ENCODE measurements around the gene KCNC3. TPM values are rescaled to one million over a fixed set of nuclear protein-coding genes. Genes with fewer than 3 reads are reported as not detected.

KCNC3 gene
- total and polyA plus RNA-seq, 2 of the 13 experiments (the other 11 are each of a cell fraction or from before 2014, with no cell fraction given) = 0.29 to 1.7 TPM

DNA sequence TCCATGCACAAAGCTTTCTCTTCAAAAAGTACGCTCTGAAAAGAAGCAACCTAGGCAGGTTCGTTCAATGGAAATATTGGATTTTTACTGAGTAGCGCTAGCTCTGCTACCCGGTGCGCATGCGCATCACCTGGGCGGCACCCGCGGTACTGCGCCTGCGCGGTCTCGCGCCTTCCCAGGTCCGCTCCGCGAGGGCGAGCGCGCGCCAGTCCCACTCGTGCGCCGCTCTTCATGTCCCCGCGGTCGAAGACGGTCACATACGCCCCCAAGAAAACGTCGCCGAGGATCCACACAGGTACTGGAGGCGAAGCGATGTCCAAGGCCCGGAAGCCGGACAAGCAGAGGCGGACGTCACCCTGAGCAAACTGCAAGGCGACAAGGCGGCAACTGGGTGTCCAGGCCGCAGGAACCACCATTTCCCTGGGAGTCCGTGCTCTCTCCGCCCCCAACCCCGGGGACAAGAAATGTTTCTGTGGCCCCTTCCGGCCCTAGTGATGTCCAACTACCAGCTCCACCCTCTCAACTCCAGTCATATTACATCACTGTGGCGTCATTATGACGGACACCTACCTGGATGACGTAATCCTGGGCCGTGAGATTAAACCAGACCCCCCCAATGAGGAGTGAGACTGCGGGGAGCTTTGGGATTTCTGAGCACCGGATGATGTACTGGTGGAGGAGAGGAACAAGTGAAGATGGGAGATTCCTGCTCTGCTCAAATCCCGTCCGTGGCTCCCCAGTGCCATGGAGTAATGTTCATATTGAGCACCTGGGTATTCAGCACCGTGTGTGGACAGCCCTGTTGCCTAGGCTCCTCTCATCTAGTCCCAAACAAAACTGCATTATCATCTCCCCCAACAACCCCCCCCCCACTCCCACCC, 4.8 kb upstream of the KCNC3 start (continued):
- TF ChIP-seq, protein P1, sequence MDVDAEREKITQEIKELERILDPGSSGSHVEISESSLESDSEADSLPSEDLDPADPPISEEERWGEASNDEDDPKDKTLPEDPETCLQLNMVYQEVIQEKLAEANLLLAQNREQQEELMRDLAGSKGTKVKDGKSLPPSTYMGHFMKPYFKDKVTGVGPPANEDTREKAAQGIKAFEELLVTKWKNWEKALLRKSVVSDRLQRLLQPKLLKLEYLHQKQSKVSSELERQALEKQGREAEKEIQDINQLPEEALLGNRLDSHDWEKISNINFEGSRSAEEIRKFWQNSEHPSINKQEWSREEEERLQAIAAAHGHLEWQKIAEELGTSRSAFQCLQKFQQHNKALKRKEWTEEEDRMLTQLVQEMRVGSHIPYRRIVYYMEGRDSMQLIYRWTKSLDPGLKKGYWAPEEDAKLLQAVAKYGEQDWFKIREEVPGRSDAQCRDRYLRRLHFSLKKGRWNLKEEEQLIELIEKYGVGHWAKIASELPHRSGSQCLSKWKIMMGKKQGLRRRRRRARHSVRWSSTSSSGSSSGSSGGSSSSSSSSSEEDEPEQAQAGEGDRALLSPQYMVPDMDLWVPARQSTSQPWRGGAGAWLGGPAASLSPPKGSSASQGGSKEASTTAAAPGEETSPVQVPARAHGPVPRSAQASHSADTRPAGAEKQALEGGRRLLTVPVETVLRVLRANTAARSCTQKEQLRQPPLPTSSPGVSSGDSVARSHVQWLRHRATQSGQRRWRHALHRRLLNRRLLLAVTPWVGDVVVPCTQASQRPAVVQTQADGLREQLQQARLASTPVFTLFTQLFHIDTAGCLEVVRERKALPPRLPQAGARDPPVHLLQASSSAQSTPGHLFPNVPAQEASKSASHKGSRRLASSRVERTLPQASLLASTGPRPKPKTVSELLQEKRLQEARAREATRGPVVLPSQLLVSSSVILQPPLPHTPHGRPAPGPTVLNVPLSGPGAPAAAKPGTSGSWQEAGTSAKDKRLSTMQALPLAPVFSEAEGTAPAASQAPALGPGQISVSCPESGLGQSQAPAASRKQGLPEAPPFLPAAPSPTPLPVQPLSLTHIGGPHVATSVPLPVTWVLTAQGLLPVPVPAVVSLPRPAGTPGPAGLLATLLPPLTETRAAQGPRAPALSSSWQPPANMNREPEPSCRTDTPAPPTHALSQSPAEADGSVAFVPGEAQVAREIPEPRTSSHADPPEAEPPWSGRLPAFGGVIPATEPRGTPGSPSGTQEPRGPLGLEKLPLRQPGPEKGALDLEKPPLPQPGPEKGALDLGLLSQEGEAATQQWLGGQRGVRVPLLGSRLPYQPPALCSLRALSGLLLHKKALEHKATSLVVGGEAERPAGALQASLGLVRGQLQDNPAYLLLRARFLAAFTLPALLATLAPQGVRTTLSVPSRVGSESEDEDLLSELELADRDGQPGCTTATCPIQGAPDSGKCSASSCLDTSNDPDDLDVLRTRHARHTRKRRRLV (CRISPR knock-in tag; IDR thresholded peaks at IDR 0.05) = peak; percentile 70; the same call in 1 of the 2 replicates
- TF ChIP-seq, protein P2, sequence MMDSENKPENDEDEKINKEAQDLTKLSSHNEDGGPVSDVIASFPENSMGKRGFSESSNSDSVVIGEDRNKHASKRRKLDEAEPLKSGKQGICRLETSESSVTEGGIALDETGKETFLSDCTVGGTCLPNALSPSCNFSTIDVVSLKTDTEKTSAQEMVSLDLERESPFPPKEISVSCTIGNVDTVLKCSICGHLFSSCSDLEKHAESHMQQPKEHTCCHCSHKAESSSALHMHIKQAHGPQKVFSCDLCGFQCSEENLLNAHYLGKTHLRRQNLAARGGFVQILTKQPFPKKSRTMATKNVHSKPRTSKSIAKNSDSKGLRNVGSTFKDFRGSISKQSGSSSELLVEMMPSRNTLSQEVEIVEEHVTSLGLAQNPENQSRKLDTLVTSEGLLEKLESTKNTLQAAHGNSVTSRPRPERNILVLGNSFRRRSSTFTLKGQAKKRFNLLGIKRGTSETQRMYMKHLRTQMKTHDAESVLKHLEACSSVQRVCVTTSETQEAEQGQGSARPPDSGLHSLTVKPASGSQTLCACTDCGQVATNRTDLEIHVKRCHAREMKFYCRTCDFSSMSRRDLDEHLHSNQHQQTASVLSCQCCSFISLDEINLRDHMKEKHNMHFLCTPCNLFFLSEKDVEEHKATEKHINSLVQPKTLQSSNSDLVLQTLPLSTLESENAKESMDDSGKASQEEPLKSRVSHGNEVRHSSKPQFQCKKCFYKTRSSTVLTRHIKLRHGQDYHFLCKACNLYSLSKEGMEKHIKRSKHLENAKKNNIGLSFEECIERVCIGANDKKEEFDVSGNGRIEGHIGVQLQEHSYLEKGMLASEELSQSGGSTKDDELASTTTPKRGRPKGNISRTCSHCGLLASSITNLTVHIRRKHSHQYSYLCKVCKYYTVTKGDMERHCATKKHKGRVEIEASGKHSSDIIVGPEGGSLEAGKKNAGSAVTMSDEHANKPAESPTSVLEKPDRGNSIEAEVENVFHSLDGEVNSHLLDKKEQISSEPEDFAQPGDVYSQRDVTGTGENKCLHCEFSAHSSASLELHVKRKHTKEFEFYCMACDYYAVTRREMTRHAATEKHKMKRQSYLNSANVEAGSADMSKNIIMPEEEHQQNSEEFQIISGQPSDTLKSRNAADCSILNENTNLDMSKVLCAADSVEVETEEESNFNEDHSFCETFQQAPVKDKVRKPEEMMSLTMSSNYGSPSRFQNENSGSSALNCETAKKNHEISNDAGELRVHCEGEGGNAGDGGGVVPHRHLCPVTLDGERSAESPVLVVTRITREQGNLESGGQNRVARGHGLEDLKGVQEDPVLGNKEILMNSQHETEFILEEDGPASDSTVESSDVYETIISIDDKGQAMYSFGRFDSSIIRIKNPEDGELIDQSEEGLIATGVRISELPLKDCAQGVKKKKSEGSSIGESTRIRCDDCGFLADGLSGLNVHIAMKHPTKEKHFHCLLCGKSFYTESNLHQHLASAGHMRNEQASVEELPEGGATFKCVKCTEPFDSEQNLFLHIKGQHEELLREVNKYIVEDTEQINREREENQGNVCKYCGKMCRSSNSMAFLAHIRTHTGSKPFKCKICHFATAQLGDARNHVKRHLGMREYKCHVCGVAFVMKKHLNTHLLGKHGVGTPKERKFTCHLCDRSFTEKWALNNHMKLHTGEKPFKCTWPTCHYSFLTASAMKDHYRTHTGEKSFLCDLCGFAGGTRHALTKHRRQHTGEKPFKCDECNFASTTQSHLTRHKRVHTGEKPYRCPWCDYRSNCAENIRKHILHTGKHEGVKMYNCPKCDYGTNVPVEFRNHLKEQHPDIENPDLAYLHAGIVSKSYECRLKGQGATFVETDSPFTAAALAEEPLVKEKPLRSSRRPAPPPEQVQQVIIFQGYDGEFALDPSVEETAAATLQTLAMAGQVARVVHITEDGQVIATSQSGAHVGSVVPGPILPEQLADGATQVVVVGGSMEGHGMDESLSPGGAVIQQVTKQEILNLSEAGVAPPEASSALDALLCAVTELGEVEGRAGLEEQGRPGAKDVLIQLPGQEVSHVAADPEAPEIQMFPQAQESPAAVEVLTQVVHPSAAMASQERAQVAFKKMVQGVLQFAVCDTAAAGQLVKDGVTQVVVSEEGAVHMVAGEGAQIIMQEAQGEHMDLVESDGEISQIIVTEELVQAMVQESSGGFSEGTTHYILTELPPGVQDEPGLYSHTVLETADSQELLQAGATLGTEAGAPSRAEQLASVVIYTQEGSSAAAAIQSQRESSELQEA (CRISPR knock-in tag; IDR thresholded peaks at IDR 0.05; ENCODE audit: not compliant biosample characterization) = peak; percentile 73
- TF ChIP-seq, protein P3, sequence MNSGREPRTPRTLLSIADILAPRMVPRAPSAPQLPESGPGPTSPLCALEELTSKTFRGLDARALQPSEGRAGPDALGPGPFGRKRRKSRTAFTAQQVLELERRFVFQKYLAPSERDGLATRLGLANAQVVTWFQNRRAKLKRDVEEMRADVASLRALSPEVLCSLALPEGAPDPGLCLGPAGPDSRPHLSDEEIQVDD (CRISPR knock-in tag; IDR thresholded peaks at IDR 0.05; ENCODE audit: borderline replicate concordance) = peak; percentile 92; the same call in 1 of the 2 replicates
- TF ChIP-seq ZNF552 (CRISPR knock-in tag; IDR thresholded peaks at IDR 0.05; ENCODE audit: borderline replicate concordance) (peak; percentile 85; the same call in 1 of the 2 replicates), HNRNPK (IDR thresholded peaks at IDR 0.05; ENCODE audit: low read depth, low read length, poor library complexity, severe bottlenecking) (peak; percentile 41), FOXC1 (CRISPR knock-in tag; IDR thresholded peaks at IDR 0.05; ENCODE audit: borderline replicate concordance) (peak; percentile 78; the same call in 1 of the 2 replicates), MXD4 (CRISPR knock-in tag; IDR thresholded peaks at IDR 0.05) (peak; percentile 72)
- TF ChIP-seq, protein P4, sequence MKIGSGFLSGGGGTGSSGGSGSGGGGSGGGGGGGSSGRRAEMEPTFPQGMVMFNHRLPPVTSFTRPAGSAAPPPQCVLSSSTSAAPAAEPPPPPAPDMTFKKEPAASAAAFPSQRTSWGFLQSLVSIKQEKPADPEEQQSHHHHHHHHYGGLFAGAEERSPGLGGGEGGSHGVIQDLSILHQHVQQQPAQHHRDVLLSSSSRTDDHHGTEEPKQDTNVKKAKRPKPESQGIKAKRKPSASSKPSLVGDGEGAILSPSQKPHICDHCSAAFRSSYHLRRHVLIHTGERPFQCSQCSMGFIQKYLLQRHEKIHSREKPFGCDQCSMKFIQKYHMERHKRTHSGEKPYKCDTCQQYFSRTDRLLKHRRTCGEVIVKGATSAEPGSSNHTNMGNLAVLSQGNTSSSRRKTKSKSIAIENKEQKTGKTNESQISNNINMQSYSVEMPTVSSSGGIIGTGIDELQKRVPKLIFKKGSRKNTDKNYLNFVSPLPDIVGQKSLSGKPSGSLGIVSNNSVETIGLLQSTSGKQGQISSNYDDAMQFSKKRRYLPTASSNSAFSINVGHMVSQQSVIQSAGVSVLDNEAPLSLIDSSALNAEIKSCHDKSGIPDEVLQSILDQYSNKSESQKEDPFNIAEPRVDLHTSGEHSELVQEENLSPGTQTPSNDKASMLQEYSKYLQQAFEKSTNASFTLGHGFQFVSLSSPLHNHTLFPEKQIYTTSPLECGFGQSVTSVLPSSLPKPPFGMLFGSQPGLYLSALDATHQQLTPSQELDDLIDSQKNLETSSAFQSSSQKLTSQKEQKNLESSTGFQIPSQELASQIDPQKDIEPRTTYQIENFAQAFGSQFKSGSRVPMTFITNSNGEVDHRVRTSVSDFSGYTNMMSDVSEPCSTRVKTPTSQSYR (CRISPR knock-in tag; IDR thresholded peaks at IDR 0.05; ENCODE audit: borderline replicate concordance) = 0 out of 2 replicates have a peak, but pooled peaks have one; percentile 18
- TF ChIP-seq, protein P5, sequence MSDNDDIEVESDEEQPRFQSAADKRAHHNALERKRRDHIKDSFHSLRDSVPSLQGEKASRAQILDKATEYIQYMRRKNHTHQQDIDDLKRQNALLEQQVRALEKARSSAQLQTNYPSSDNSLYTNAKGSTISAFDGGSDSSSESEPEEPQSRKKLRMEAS (IDR thresholded peaks at IDR 0.05) = peak; percentile 92

All from HepG2 (cell line).